Measurements from ENCODE around the gene GNLY.

GNLY gene

GRCh38 chr2:85744055-85744454 is 49.9 kb downstream of the GNLY start:
- TF ChIP-seq FOXP2 (optimal IDR thresholded peaks at IDR 0.05; ENCODE audit: borderline replicate concordance, extremely low read depth, extremely low read length, insufficient read depth): no peak
- no peak for TF ChIP-seq POLR2AphosphoS5 (IDR thresholded peaks at IDR 0.05; ENCODE audit: low read depth, low read length)
- no peak for TF ChIP-seq REST (IDR thresholded peaks at IDR 0.05; ENCODE audit: insufficient read depth in 1 of 2, low read depth in 2 of 2, low read length in 2 of 2)
- TF ChIP-seq SIN3A (IDR thresholded peaks at IDR 0.05; ENCODE audit: borderline replicate concordance, insufficient read depth, low read length): no peak
- no peak for TF ChIP-seq TAF1 (IDR thresholded peaks at IDR 0.05; ENCODE audit: borderline replicate concordance, insufficient read depth, low read length)

GRCh38 chr2:85744741-85745601 is 50.8 kb downstream of the GNLY start:
- TF ChIP-seq TAF1 (IDR thresholded peaks at IDR 0.05; ENCODE audit: borderline replicate concordance, insufficient read depth, low read length): no peak
- TF ChIP-seq FOXP2 (optimal IDR thresholded peaks at IDR 0.05; ENCODE audit: borderline replicate concordance, extremely low read depth, extremely low read length, insufficient read depth): no peak
- TF ChIP-seq REST (IDR thresholded peaks at IDR 0.05; ENCODE audit: insufficient read depth in 1 of 2, low read depth in 2 of 2, low read length in 2 of 2): no peak
- TF ChIP-seq SIN3A (IDR thresholded peaks at IDR 0.05; ENCODE audit: borderline replicate concordance, insufficient read depth, low read length): no peak
- TF ChIP-seq POLR2AphosphoS5 (IDR thresholded peaks at IDR 0.05; ENCODE audit: low read depth, low read length): no peak

DNA sequence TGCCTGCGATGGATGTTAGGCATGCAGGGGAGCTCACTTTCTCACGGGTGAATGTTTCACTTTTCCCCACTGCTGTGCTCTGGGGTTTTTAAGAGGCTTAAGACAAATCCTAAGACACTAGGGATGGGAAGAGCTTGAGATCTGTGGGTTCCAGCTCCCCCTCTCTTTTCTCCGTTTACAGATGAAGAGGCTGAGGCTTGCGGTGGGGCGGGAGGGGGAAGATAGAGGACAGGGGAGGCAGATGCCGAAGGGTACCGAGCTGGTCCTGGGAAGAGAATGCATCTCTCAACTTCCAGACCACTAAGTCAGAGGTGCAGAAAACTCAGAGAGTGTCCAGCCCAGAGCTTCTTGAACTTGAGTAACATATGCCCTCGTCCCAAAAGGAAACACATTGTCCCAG is 51.5 kb downstream of the GNLY start:
- TF ChIP-seq TAF1 (IDR thresholded peaks at IDR 0.05; ENCODE audit: borderline replicate concordance, insufficient read depth, low read length) (no peak), POLR2AphosphoS5 (IDR thresholded peaks at IDR 0.05; ENCODE audit: low read depth, low read length) (no peak), REST (IDR thresholded peaks at IDR 0.05; ENCODE audit: insufficient read depth in 1 of 2, low read depth in 2 of 2, low read length in 2 of 2) (no peak), SIN3A (IDR thresholded peaks at IDR 0.05; ENCODE audit: borderline replicate concordance, insufficient read depth, low read length) (no peak), FOXP2 (optimal IDR thresholded peaks at IDR 0.05; ENCODE audit: borderline replicate concordance, extremely low read depth, extremely low read length, insufficient read depth) (no peak)

DNA sequence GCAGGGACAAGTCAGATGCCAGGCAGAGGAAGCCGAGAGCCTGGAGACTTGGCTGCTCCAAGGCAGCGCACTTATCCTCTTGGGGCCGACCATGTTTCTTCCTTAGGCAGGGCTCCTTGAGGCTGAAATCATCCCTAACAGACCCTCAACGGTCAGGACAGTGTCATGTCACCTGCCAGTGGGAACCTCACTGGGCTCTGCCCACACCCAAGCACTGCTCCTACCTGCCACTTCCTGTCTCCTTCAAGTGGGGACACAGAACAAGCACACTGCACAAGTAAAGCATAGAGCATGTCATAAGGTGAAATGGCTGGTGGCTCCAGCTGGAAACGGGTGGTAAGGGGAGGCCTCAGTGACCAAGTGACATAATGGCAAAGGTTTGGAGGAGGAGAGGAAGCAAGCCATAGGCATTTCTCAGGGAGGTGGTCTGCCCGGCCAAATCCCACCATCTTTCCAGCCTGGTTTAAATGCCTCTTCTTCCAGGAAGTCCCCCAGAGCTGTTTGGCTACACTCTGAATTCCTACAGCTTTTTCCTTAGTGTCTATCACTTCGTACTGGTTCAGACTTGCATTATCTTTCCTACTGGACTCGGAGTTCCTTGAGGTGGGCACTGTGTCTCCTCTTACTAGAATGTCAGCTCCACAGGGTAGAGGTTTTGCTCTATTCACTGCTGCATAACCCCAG is 52.3 kb downstream of the GNLY start:
- TF ChIP-seq TAF1 (IDR thresholded peaks at IDR 0.05; ENCODE audit: borderline replicate concordance, insufficient read depth, low read length) (no peak), SIN3A (IDR thresholded peaks at IDR 0.05; ENCODE audit: borderline replicate concordance, insufficient read depth, low read length) (no peak), FOXP2 (optimal IDR thresholded peaks at IDR 0.05; ENCODE audit: borderline replicate concordance, extremely low read depth, extremely low read length, insufficient read depth) (no peak), REST (IDR thresholded peaks at IDR 0.05; ENCODE audit: insufficient read depth in 1 of 2, low read depth in 2 of 2, low read length in 2 of 2) (no peak), POLR2AphosphoS5 (IDR thresholded peaks at IDR 0.05; ENCODE audit: low read depth, low read length) (no peak)
